Activated CD8-positive, alpha-beta memory T cell treated with anti-CD3 and anti-CD28 coated beads, Interleukin-2, amount 50 U/mL, for 48 hours (primary cell): ENCODE data around the gene PCSK2.

ENCODE experiments used
- DNase-seq: peaks from one replicate; pipeline ENCODE4 v3.0.0-alpha.2; 2020

The PCSK2 gene

GRCh38 chr20:17343091-17343490, 116.3 kb downstream of the PCSK2 start:
- DNase-seq, result no peak

- DNase-seq, result no peak
These were observed 117.0 kb downstream of the PCSK2 start for GRCh38 chr20:17343656-17344452.

- DNase-seq, result no peak
These were observed 118.0 kb downstream of the PCSK2 start for GRCh38 chr20:17344790-17345189.

- no peak for DNase-seq
These were observed 118.5 kb downstream of the PCSK2 start for GRCh38 chr20:17345321-17345720.

- no peak for DNase-seq
These were observed 123.5 kb downstream of the PCSK2 start for GRCh38 chr20:17350321-17350720.

GRCh38 chr20:17357238-17357637, 130.4 kb downstream of the PCSK2 start:
- no peak for DNase-seq

- no peak for DNase-seq
These were observed 132.0 kb downstream of the PCSK2 start for GRCh38 chr20:17358854-17359253.

GRCh38 chr20:17364681-17365080, 137.8 kb downstream of the PCSK2 start:
- DNase-seq, result no peak

GRCh38 chr20:17365831-17366230, 139.0 kb downstream of the PCSK2 start:
- no peak for DNase-seq

GRCh38 chr20:17369506-17369905, 142.7 kb downstream of the PCSK2 start:
- DNase-seq, result no peak

- no peak for DNase-seq
These were observed 146.1 kb downstream of the PCSK2 start for GRCh38 chr20:17372806-17373440.

- no peak for DNase-seq
These were observed 147.2 kb downstream of the PCSK2 start for GRCh38 chr20:17374086-17374485.

GRCh38 chr20:17376031-17376430, 149.2 kb downstream of the PCSK2 start:
- no peak for DNase-seq

GRCh38 chr20:17377231-17377630, 150.4 kb downstream of the PCSK2 start:
- no peak for DNase-seq

GRCh38 chr20:17379651-17380050, 152.8 kb downstream of the PCSK2 start:
- no peak for DNase-seq

GRCh38 chr20:17380801-17381200, 154.0 kb downstream of the PCSK2 start:
- no peak for DNase-seq

GRCh38 chr20:17381724-17382123, 154.9 kb downstream of the PCSK2 start:
- no peak for DNase-seq

- DNase-seq, result no peak
These were observed 159.0 kb downstream of the PCSK2 start for GRCh38 chr20:17385798-17386197.

- DNase-seq, result no peak
These were observed 163.8 kb downstream of the PCSK2 start for GRCh38 chr20:17390655-17391054.

GRCh38 chr20:17391127-17391771, 164.4 kb downstream of the PCSK2 start:
- DNase-seq, result no peak

GRCh38 chr20:17394411-17394810, 167.6 kb downstream of the PCSK2 start:
- no peak for DNase-seq

- DNase-seq, result no peak
These were observed 168.9 kb downstream of the PCSK2 start for GRCh38 chr20:17395729-17396128.

GRCh38 chr20:17399303-17399985, 172.6 kb downstream of the PCSK2 start:
- DNase-seq, result no peak
